Stimulated activated CD8-positive, alpha-beta memory T cell treated with anti-CD3 and anti-CD28 coated beads, Interleukin-7, amount 100 ng/mL, for 48 hours (primary cell): ENCODE results near the gene PTGER3.

Experiments used
- DNase-seq, 2 donors: peaks; one replicate each; pipeline ENCODE4 v3.0.0-alpha.2; 2020; ENCODE audit warnings: low read depth in 1 of 2; ENCODE audit errors: extremely low read depth in 1 of 2

PTGER3 gene

DNA sequence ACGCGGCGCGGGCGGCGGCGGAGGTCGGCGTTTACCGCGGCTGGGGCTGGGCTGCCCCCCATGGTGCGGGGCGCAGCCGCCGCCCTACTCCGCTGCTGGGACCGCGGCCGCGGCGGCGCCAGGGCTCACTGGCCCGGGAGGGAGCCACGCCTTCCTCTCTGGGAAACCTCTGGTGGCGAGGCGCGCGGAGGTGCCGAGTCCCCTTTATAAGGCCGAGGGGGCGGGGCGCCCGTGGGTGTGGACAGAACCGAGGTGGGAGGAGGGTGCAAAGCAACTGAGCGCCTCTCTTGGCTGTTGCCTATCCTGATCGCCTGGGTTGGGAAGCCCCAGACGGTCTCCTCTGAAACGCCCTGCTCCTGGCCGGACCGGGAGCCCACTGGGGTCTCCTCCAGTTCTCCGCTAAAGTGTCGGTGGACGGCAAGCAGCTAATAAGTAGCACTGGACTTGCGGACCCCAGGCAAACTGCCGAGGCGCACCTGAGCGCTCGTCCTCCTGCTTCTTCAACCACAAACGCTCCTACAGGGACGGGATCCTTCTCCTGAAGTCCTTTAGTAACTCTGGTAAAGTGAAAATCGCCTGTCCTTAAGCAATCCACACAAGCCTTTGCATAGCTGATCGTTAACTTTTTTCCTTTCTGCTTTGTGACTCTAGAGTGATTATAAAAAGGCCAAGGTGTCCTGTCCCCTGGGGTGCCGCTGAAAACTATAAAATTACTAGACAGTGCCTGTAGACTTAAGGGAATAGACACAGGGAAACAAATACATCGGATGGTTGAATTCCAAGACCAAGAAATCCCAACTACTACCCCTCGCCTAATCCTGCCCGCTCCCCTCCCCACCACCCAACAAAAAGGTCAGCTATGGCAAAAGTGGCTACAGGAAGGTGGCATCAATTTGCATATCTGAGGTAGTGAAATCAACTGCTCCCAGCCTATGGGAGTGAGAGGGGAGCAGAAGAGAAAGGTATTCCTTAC is at the start of gene PTGER3:
Gene PTGER3, minus strand, starts transcription at position 182 of the 973 bp plus-strand sequence. CDS start 239 bp downstream, outside the sequence.
- peak in 1 of 2 donors; percentile 18 for DNase-seq

DNA sequence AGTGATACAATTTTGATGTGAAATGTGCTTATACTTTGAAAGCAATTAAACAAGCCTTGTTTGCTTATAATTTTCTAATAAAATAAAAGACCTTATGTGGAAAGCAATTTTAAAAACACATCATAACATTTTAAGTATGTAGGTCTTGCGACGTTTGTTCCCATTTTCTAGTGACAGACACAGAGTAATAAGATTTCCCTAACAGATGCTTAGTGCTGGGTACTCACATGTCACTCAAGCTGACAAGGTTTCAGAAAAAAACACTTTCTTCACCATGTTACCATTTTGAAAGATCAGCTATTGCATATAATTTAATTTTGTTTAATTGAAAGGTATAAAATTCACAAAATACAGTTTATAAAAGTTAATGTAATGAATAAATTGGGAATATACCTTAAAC is 47.3 kb upstream of the PTGER3 start:
- no peak for DNase-seq

DNA sequence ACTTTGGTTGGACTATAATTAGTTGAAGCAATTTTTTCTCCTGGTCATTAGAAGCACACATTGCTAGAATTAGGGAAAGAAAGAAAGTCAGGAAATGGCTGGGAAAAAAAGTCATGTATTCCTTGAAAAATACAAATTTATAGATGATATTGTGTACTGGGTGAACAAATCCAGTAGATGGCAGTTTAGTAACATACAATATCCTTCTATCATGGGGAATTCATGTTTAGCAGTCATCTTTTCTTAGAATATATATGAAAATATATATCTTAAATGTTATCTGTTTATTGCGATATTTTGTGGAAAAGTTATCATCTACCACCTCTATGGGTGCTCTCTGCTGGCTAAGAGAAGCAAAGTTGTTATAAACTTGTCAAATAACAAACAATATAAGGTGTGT is 46.3 kb upstream of the PTGER3 start:
- DNase-seq, result no peak

DNA sequence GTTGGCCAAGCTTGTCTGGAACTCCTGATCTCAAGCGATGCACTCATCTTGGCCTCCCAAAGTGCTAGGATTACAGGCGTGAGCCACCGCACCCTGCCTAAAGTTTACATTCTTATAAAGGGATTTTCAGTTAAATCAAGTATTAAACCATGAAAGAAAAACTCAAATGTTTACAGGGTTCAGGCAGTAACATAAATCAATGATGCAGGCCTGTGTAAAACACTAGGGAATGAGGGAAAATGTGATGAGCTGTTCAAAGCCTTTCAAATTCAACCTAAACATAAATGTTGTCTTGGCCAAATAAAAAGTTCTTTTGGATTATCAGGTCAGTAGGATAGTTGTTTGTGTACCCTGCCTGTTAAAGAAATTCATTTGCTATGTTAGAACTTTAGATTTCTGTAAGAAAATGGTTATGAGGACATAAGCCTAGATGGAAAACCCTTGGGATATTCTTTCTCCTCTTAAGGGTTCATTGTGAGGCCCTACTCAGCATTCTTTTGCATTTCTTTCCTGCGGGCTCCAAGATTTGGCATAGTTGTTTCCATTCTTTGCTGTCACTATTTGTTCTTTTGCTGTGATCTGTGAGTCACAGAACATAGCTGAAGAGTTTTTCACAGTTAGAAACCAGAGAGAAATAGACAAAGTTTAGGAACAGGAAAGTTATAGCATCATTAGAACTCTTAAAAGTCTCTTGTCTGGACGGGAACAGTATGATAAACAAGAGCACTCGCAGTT is 42.1 kb upstream of the PTGER3 start:
- DNase-seq, result no peak

DNA sequence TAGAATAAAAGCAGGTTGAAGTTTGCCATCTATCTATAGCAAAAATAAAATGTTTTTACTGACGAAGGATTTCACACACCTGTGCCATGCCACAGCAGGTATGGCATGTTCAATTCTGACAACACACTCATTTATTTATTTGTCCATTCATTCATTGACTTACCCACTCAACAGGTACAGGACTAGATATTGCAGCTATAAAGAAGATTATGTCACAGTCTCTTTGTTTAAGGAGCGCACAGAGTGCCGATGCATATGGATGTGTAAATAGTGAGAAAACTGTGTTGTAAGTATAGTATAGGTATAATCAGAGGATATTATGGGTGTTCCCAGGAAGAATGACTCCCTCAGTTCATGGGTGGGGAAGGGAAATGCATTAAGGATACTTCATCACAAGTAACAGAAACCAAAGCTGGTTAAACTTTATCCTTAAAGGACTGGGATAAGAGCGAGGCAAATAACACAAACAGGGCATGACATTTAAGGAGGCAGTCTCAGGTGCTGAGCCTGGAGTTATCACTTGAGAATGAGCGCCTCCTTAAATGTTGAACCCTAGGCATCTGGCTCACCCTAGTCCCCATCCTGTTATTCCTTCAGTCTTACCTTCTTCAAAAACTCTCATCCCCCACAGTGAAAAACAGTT is 41.1 kb upstream of the PTGER3 start:
- DNase-seq, result no peak

DNA sequence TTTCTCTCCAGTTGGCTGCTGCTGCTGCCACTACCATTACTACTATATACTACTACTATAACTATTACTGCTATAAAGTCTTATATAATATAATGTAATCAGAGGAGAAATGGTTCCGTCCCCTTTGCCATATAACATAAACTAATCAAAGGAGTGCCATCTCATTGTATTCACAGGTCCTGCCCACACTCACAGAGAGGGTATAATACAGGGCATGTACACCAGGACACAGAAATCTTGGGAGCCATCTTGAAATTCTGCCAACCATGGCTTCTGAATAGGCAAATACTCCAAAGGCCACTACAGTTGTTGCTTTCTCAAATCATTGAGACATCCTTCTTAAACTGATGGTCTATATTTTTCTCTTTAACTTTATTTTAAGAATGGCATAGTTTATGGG is 40.1 kb upstream of the PTGER3 start:
- no peak for DNase-seq

DNA sequence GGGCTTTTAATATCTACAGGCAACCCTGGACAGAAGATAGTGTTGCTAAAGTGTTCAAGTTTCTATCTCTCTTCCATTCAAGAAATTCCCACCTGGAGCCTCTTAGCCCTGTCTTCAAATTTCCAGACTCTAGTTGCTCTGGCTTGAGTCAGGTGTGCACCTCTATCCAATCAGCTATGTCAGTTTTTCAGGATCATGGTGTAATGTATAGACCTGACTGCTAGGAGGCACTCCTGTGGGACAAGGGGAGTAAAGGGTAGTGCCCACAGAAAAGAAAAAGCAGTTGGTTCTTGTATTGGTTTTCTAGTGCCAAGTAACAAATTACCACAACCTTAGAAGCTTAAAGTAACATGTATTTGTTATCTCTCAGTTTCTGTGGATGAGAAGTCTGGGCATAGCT is 39.4 kb upstream of the PTGER3 start:
- DNase-seq, result no peak

DNA sequence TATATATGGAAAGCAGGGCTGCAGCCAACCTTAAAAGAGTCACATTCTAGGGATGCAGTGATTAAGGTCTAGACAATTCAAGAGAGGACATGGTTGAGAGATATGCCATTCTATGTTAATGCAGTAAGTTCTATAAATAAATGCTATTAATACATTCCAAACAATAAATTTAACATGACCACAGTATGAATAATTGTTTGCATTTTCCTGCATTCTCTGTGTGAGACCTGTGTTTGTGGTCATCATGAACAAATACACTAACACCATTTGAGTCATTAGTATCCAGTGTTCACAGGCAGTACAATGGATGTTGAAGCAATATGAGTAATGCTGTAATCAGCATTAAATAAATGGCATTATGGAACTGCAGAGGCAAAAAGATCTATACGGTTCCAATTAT is 38.7 kb upstream of the PTGER3 start:
- DNase-seq, result no peak

DNA sequence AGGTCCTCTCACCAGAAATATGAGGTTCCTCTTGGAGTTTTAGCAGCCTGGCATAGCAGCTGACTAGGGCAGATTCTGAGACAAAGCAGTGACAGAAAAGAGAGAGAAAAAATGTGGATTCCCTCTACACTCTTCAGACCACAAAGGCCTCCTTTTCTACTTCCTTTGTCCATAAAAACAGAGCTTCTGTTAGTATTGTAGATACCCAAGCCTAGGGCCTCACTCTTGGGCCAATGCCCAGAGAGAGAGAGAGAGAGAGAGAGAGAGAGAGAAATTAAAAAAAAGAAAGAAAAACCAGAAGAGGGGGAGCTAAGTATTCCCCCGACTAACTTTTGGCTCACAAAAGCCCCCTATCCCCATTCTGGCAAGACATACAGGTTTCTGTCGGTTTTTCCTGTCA is 35.7 kb upstream of the PTGER3 start:
- no peak for DNase-seq

DNA sequence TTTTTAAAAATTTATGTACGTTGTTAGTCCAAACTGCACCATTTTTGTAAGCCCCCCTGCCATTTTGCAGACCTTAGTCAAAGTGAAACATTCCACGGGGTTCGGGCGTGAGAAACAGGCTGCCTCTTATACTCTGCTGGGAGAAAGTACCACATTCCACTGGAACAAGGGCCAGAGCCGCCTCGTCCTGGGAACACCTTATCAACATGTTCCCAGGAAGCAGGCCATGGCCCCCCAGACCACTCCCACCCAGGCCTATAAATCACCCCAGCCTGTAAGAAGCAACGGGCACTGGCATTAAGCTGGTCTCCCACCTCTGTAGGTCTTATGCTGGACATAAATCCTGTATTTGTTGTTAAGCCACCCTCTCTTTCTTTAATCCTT is 34.1 kb upstream of the PTGER3 start:
- no peak for DNase-seq

DNA sequence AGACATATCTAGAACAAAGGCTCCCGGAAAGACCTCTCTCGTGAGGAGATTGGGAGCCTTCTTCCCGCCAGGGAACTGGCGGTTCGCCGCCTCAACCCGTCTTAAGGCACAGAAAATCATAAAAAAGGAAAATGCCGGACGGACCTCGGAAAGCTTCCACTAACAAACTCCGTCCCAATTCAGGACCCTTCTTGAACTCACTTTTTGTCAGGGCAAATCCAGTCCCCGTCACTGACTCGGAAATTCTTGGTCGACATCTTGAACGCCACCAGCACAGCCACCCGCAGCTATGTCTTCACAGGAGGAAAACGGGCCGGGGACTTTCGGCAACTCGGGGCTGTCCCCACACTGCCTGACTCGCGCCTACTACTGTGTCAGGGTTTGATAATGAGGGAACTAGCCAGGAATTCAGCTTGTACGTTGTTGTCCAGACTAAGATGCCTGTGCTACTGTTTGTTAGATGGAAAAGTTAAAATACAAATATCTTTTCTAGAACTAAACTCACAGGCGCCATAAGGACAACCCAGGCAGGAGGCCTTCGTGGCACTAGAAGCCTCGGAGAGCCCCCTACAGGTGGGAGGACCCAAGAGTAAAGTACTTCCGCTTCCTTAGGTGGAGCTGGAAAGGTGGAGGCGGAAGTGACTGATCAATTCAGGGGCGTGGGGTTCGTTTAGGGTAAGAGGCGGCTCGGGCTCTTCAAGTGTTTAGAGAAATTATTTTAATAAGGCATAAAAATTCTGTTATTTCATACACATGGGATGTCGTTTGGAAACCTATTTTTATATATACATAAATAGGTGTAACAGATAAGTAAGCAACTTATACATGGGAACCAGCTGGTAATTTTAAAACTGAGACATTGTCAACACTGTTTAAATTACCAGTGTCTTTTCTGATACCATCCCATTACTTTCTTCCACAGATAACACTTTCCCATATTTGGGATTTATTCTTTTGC is 33.4 kb upstream of the PTGER3 start, which contains the start of gene ZRANB2:
Gene ZRANB2, minus strand, starts transcription at position 297 of the 958 bp plus-strand sequence. Its CDS starts 40 bp downstream, at position 257.
- peak; percentile 58 to 84 for DNase-seq

DNA sequence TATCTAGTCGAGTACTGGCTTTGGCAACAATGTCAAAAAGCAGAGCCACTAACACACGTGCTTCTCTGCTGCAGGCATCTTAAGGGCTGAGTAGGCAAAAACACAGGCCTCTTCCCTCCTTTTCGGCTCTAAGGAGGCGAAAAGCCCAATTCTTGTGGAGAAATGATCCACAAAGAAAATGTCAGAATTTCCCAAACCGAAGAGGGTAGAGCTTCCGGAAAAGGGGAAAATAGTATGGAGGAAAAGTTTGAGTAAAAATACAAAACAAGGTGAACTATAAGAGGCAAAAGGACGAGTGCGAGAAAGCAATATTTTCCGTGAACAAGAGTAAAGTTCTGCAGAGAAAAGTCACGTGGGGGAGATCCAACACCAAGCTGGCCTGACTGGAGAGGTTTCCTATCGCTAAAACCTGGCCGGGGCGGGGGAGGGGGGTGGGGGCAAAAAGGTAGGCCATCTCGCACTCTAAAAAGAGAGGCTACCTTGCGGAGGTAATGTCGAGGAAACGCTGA is 32.7 kb upstream of the PTGER3 start:
- peak in 1 of 2 donors; percentile 0 for DNase-seq

DNA sequence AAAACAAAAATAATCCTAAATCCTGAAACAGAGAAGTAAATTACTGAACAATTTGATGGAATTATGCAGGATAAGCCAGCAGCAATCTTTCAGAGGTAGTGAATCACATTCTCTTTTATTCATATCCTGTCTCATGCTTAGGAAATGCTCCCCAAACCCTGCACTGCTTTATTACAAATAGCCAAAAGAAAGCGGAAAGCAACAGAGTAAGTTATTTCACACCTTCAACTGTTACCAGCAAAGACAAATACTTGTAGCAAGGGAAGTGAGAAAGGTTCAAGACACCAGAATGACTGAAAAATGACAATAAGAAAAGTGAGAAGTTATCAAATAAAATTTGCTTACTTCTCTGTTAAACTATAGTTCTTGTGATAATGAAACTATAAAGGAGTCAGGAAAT is 27.1 kb upstream of the PTGER3 start:
- DNase-seq, result no peak

DNA sequence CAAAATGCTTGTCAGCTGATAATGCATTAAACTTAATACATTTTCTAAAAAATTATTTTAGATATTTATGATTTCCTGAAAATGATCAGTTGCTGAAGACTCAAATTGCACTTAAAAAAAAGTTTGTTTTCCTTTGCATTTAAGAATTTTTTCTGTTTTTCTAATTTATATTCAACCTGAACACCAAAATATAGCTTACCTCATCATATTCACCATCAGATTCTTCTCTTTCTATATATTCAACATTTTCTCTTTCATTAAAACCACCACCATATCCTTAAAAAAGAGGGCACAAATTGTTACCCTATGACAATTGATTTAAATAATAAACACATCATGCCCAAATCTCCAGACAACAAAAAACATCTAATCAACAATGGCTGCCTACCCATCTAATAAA is 24.7 kb upstream of the PTGER3 start:
- DNase-seq, result no peak

DNA sequence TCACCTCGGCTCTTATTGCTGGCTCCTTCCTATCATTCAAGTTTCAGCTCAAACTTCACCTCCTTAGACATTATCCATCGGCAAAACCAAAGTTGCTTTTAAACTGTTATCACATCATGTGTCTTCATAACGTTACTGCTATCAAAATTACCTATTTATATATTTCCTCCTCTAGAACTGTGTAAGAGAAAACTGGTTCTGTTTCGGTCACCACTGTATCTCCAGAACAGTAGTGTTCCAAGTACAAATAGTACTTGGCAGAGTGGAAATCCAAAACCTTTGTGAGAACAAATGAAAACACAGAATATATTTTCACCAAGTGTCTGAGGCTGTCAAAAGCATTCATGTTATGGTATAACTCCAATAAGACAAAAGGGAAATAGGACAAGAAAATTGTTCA is 24.1 kb upstream of the PTGER3 start:
- no peak for DNase-seq

DNA sequence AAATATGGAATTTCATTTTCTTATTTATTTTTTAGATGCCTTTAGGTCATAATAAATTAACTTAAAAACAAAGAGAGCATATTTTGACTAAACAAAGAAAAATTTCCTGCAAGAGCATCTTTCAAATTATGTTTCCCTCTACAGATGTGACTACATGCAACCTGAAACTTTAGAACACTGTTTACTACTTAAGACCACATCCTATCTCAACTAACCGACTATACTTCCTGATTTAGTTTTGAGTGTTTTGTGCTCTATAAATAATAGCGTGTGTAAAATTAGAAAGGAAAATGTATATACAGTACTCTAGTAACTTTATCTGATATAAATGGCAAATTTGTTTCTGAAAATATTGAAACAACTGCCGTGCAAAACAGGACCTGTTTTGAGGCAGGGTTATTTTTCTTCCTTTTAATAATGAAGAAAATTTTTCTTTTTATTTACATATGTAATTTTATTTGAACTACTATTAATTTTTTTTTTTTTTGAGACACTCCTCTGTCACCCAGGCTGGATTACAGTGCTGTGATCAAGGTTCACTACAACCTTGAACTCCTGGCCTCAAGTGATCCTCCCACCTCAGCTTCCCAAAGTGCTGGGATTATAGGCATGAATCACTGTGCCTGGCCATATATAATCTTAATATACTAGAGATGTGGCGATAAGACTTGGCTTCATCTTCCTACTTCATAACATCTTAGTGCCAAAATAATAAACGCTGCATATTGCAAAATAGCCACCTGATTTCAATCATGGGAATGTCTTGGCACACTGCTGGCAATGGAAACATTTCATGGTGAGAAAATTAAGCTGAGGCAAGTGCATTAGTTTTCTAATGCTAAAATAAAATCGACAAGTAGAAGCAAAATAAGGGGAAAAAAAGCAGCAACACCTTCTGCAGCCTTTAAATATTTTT is 21.0 kb upstream of the PTGER3 start:
- no peak for DNase-seq

DNA sequence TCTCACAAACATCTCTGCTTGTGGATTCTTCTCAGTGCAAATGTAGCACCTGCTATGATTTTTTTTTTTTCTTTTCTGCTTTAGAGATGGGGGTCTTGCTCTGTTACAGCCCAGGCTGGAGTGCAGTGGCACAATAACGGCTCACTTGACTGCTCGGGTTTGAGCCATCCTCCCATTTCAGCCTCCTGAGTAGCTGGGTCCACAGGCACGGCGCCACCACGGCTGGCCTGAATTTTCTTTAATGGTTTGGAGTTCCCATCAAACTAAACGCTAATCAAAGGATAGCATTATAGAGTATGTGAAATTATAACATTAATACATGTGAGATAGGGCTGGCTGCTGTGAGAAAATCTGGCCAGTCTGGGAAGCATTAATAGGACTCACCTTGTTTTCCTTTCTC is 7.2 kb upstream of the PTGER3 start:
- no peak for DNase-seq

DNA sequence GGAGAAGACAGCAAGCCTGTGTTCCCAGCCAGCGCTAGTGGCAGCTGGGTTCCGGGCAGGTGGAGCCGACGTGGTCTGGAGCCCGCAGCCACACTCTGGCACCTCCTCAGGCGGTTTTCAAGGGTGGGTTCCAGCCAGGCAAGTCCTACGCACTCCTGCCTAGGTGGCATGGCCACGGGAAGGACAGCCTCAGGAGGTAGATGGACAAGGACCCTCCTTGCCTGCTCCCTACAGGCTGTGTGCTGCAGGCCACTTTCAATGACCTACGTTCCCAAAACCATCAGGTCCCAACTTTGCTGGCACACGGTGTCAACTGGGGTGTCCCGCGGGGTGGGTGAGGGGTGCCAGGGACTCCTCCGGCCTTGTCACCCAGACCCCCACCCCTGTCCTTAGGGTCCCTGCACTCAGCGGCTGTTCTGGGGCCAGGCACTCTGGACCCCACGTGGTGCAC is 6.7 kb upstream of the PTGER3 start:
- DNase-seq, result no peak

DNA sequence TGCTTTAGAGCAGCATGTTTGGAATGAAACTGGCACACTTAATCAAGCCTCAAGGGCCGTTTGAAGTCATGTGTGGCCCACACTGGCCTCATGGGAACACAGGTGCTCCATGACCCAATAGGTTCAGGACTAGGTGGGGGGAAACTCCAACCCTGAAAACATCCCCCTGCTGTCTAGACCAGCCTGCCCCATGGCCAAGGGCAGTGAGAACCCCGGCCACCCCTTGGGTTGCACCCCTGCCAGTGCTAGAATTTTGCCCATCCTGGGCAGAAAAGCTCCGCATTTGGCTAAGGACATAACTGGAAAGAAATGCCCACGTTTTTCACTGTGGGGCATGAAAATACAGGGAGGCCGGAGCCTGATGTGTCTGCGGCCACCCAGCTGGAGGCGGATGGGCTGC is 6.1 kb upstream of the PTGER3 start:
- DNase-seq, result no peak
